Psoas muscle (tissue), 8 donors: ENCODE results near the gene VWA5B1. TPM values are rescaled to one million over a fixed set of nuclear protein-coding genes. Genes with fewer than 3 reads are reported as not detected.

ENCODE experiments used
- ATAC-seq, 4 donors: fragments of 200-7000 bp; cut with Tn5 transposase; one replicate each; pipeline ENCODE4 v1.9.1; 2020; ENCODE audit warnings: moderate library complexity in 3 of 4, mild to moderate bottlenecking in 2 of 4
- DNase-seq, 2 donors: peaks; one replicate each; pipeline ENCODE4 v3.0.0-alpha.2; 2020
- H3K27ac ChIP-seq: fragments of 200-600 bp; one replicate; pipeline ENCODE4 v1.8.0; 2022
- H3K27me3 ChIP-seq, 3 donors: fragments of 200-600 bp in 1 of 3; one replicate each; pipeline versions ENCODE4 v1.6.1 to v1.8.0; 2013 to 2022; ENCODE audit warnings: low read length in 2 of 3, mild to moderate bottlenecking in 2 of 3, moderate library complexity in 1 of 3; ENCODE audit not compliant: insufficient read depth in 3 of 3
- H3K36me3 ChIP-seq, 2 donors: fragments of 200-600 bp in 1 of 2; one replicate each; pipeline versions ENCODE4 v1.6.1 to v1.8.0; 2013 to 2022; ENCODE audit warnings: low read depth in 1 of 2, mild to moderate bottlenecking in 1 of 2, moderate library complexity in 1 of 2; ENCODE audit not compliant: insufficient read depth in 1 of 2
- H3K4me1 ChIP-seq: fragments of 200-600 bp; one replicate; pipeline ENCODE4 v1.8.0; 2022
- H3K4me3 ChIP-seq: fragments of 200-600 bp; one replicate; pipeline ENCODE4 v1.8.0; 2022; ENCODE audit warnings: mild to moderate bottlenecking
- H3K9me3 ChIP-seq: fragments of 200-600 bp; one replicate; pipeline ENCODE4 v1.8.0; 2022
- CTCF ChIP-seq: fragments of 200-600 bp; IDR thresholded peaks from one replicate; pipeline ENCODE4 v1.8.0; 2022; ENCODE audit warnings: antibody characterized with exemption
- WGBS, 3 donors: extraction: QIAGEN DNeasy Blood & Tissue Kit; methylation state at CpG; one replicate each; pipeline versions ENCODE4 v1.1.6 to v1.1.7; 2013; 5-methylcytosine and 5-hydroxymethylcytosine counted together
- intact Hi-C, 2 donors: fragments of 100-400 bp; cut with DNase I; formaldehyde crosslinking; loops; one replicate each; pipeline versions ENCODE4 v1.11.0 to v1.14.2; 2022
- polyA plus RNA-seq, 3 donors: library from polyadenylated mRNA; stranded (reverse); fragments of 200-250 nt; gene quantifications; one replicate each; pipeline ENCODE4 v1.2.3, GENCODE V29; 2013
- total RNA-seq, 4 donors: library from RNA; stranded (reverse); fragmentation: NEBNext Ultra II Directional in 2 of 4; extraction: Animal tissue kit (Norgen Biotek cat#: 25700) in 2 of 4; gene quantifications; one replicate each; pipeline versions ENCODE4 v1.2.1 to v1.2.4, GENCODE V29; 2021 to 2023
- donor health status: healthy with polysubstance abuse.
- donor health status: DM: no; HTN: no; CAD: no; lungs with moderate emphysema.
- donor health status: Bipolar disorder and iron deficiency.
- donor health status: healthy.
- donor health status: DM: yes; HTN: yes; CAD: no.
- donor health status: DM: no; HTN: no; CAD: no.
- donor health status: DM: no; HTN: no; CAD: no.
- donor health status: DM: yes; HTN: yes; CAD: no.

Gene VWA5B1
- total and polyA plus RNA-seq, 7 donors, result under 0.01 to 0.17 (median 0.12) TPM; not detected in 4

- ATAC-seq (no peak), DNase-seq (no peak)
- Histone ChIP-seq H3K36me3 (no peaks in the 10 kb centered on the region), H3K27ac (no peak overlapping the region), H3K4me3 (no peak overlapping the region), H3K4me1 (no peaks in the 10 kb centered on the region), H3K9me3 (peaks cover 8% of the 10 kb centered on the region), H3K27me3 (peaks cover 0 to 13% (median 7%) of the 10 kb centered on the region in 3 donors)
- WGBS, 3 donors, result 85 to 90% (median 89%) methylated on average over 2 of the region's 2 CpGs
- intact Hi-C loops, result no loop called here
- no peak for TF ChIP-seq CTCF
These were observed 104.6 kb downstream of the VWA5B1 start for GRCh38 chr1:20395255-20395654.

- H3K9me3 ChIP-seq, result peaks cover 8% of the 10 kb centered on the region
- intact Hi-C loops, result no loop called here
- WGBS, 3 donors, result 79 to 84% (median 83%) methylated on average over 4 of the region's 4 CpGs
- ATAC-seq, result no peak
- TF ChIP-seq CTCF, result no peak
- H3K4me1 ChIP-seq, result no peaks in the 10 kb centered on the region
- H3K27ac ChIP-seq, result no peak overlapping the region
- no peak for DNase-seq
- H3K36me3 ChIP-seq, result no peaks in the 10 kb centered on the region
- H3K4me3 ChIP-seq, result no peak overlapping the region
- H3K27me3 ChIP-seq, result peaks cover 0 to 24% (median 7%) of the 10 kb centered on the region in 3 donors
These were observed 108.1 kb downstream of the VWA5B1 start for GRCh38 chr1:20398744-20399143.

- Histone ChIP-seq H3K4me1 (no peaks in the 10 kb centered on the region), H3K27ac (no peak overlapping the region), H3K36me3 (no peaks in the 10 kb centered on the region), H3K9me3 (peaks cover 8% of the 10 kb centered on the region), H3K4me3 (no peak overlapping the region), H3K27me3 (peaks cover 0 to 24% (median 7%) of the 10 kb centered on the region in 3 donors)
- ATAC-seq (no peak), DNase-seq (no peak)
- WGBS, 3 donors, result 72 to 80% (median 77%) methylated on average over 7 of the region's 7 CpGs
- TF ChIP-seq CTCF, result no peak
- intact Hi-C loops, result no loop called here
These were observed 108.5 kb downstream of the VWA5B1 start for GRCh38 chr1:20399196-20399595.

- Histone ChIP-seq H3K4me1 (no peaks in the 10 kb centered on the region), H3K36me3 (no peaks in the 10 kb centered on the region), H3K4me3 (no peak overlapping the region), H3K9me3 (peaks cover 8% of the 10 kb centered on the region), H3K27ac (no peak overlapping the region), H3K27me3 (peaks cover 0 to 24% (median 9%) of the 10 kb centered on the region in 3 donors)
- no peak for DNase-seq
- ATAC-seq, result no peak
- WGBS, 3 donors, result 25 to 28% (median 27%) methylated on average over 5 of the region's 5 CpGs
- intact Hi-C loops, result no loop called here
- no peak for TF ChIP-seq CTCF
These were observed 109.0 kb downstream of the VWA5B1 start for GRCh38 chr1:20399606-20400180.
